Umbilical cord (tissue), 2 donors: Measurements from ENCODE around the gene SP1. TPM values are rescaled to one million over a fixed set of nuclear protein-coding genes. Genes with fewer than 3 reads are reported as not detected.
"Not testable (repeated sequence)": the region's sequence is repeated elsewhere in the genome, so short reads cannot be mapped to it uniquely, and the experiment has no call there.

Experiments used
- DNase-seq: peaks from one replicate; pipeline ENCODE4 v3.0.0-alpha.2; 2015; ENCODE audit warnings: low spot score
- total RNA-seq: library from RNA; depleted of rRNA; stranded (reverse); fragments of >200 nt; gene quantifications from one replicate; pipeline ENCODE4 v1.2.3, GENCODE V29; 2014; ENCODE audit warnings: low replicate concordance; ENCODE audit not compliant: insufficient read depth

The SP1 gene
- total RNA-seq, 1 donor from 2014 or later = 28.6 TPM

- no peak for DNase-seq
Measured at GRCh38 chr12:53413485-53414204, 33.7 kb downstream of the SP1 start.

- peak; percentile 96 for DNase-seq
Measured at GRCh38 chr12:53414756-53415417, 34.9 kb downstream of the SP1 start.

- not testable (repeated sequence) for DNase-seq
Measured at GRCh38 chr12:53415752-53416389, 35.9 kb downstream of the SP1 start.

GRCh38 chr12:53417291-53417816 lies 37.4 kb downstream of the SP1 start:
- DNase-seq = peak; percentile 35

- DNase-seq = no peak
Measured at GRCh38 chr12:53418221-53418620, 38.2 kb downstream of the SP1 start.

GRCh38 chr12:53419756-53420155 lies 39.8 kb downstream of the SP1 start:
- DNase-seq = no peak

- DNase-seq = not testable (repeated sequence)
Measured at GRCh38 chr12:53422247-53422646, 42.3 kb downstream of the SP1 start.

GRCh38 chr12:53423597-53423996 lies 43.6 kb downstream of the SP1 start, which contains the start of gene AMHR2:
Gene AMHR2 (plus strand): TSS chr12:53423855. CDS start chr12:53423935, 80 bp downstream.
- DNase-seq = no peak

- DNase-seq = no peak
Measured at GRCh38 chr12:53424626-53425514, 44.9 kb downstream of the SP1 start.

GRCh38 chr12:53425515-53426150 lies 45.7 kb downstream of the SP1 start:
- DNase-seq = no peak

- DNase-seq = no peak
Measured at GRCh38 chr12:53427905-53428594, 48.1 kb downstream of the SP1 start.

GRCh38 chr12:53428741-53429140 lies 48.8 kb downstream of the SP1 start:
- no peak for DNase-seq

GRCh38 chr12:53430116-53430515 lies 50.1 kb downstream of the SP1 start:
- DNase-seq = no peak

- no peak for DNase-seq
Measured at GRCh38 chr12:53431187-53431586, 51.2 kb downstream of the SP1 start.

- not testable (repeated sequence) for DNase-seq
Measured at GRCh38 chr12:53435326-53435725, 55.4 kb downstream of the SP1 start.

GRCh38 chr12:53439582-53439981 lies 59.6 kb downstream of the SP1 start:
- DNase-seq = not testable (repeated sequence)

GRCh38 chr12:53441040-53441833 lies 61.3 kb downstream of the SP1 start, which contains the start of gene PRR13:
Gene PRR13 (plus strand): TSS chr12:53441734. CDS start chr12:53442715, 981 bp downstream.
- peak; percentile 100 for DNase-seq

GRCh38 chr12:53443955-53444354 lies 64.0 kb downstream of the SP1 start:
- no peak for DNase-seq
